KMS-11 (cell line): ENCODE measurements around the gene IL22RA2.
A peak's percentile ranks its signal among the peaks of the same experiment; 100 is the strongest.

Experiments used
- H2AFZ ChIP-seq: fragments of 200-600 bp; sonication (generic); 2 replicates; pipeline ENCODE4 v1.6.1; 2016; ENCODE audit warnings: antibody characterized with exemption, mixed run types, low read depth
- H3K27ac ChIP-seq: fragments of 200-600 bp; sonication (generic); 2 replicates; pipeline ENCODE4 v1.6.1; 2016; ENCODE audit warnings: mild to moderate bottlenecking, mixed run types
- H3K27me3 ChIP-seq: fragments of 200-600 bp; sonication (generic); 2 replicates; pipeline ENCODE4 v1.6.1; 2017; ENCODE audit warnings: mild to moderate bottlenecking, low read depth, mixed run types, moderate library complexity; ENCODE audit not compliant: insufficient read depth
- H3K36me3 ChIP-seq: fragments of 200-600 bp; sonication (generic); 2 replicates; pipeline ENCODE4 v1.6.1; 2017; ENCODE audit warnings: mild to moderate bottlenecking, mixed run types; ENCODE audit not compliant: insufficient read depth
- H3K4me1 ChIP-seq: fragments of 200-600 bp; sonication (generic); 2 replicates; pipeline ENCODE4 v1.6.1; 2016; ENCODE audit warnings: mild to moderate bottlenecking, low read depth, mixed run types; ENCODE audit not compliant: poor library complexity, severe bottlenecking
- H3K4me2 ChIP-seq: fragments of 200-600 bp; sonication (generic); 2 replicates; pipeline ENCODE4 v1.7.0; 2016; ENCODE audit warnings: mild to moderate bottlenecking, mixed run types
- H3K4me3 ChIP-seq: fragments of 200-600 bp; sonication (generic); IDR thresholded peaks from 2 replicates; pipeline ENCODE4 v1.6.1; 2017; ENCODE audit warnings: low read depth, low read length, mixed read lengths; ENCODE audit not compliant: insufficient read depth
- H3K79me2 ChIP-seq: fragments of 200-600 bp; sonication (generic); 2 replicates; pipeline ENCODE4 v1.6.1; 2016; ENCODE audit warnings: low read depth, mixed run types; ENCODE audit not compliant: insufficient read depth
- H3K9ac ChIP-seq: fragments of 200-600 bp; sonication (generic); 2 replicates; pipeline ENCODE4 v1.6.1; 2016; ENCODE audit warnings: mild to moderate bottlenecking, mixed run types
- H4K20me1 ChIP-seq: fragments of 200-600 bp; sonication (generic); 2 replicates; pipeline ENCODE4 v1.6.1; 2016; ENCODE audit warnings: mild to moderate bottlenecking, mixed run types; ENCODE audit not compliant: insufficient read depth
- TF ChIP-seq, protein P1 (sequence below): fragments of 200-600 bp; sonication (generic); conservative IDR thresholded peaks from 2 replicates; pipeline ENCODE4 v1.6.1; 2017; ENCODE audit warnings: low read depth, mild to moderate bottlenecking, antibody characterized with exemption, low read length, moderate library complexity, mixed read lengths

IL22RA2 gene

DNA sequence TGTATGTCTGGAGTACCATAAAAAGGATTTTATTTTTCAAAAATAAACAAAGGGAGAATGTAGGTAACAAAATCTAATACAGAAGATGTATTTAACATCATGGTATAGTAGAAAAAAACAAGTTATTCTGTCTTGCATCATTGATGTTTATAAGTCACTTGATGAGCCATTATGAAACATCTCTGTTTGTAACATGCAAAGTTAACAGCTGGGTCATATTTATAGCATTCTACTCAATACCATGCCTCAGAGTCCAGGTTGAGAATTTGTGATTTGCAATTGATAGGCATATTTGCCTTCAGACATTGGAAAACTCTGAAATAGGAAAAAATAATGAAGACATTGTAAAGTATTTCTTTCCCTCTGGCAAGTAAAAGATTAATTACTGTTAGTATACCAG, 76.4 kb downstream of the IL22RA2 start:
- Histone ChIP-seq H3K27me3 (no peaks in the 10 kb centered on the region), H3K79me2 (no peaks in the 10 kb centered on the region), H3K4me2 (no peak overlapping the region), H3K4me3 (no peak overlapping the region), H3K36me3 (no peaks in the 10 kb centered on the region), H4K20me1 (no peaks in the 10 kb centered on the region), H3K9ac (no peak overlapping the region), H2AFZ (no peak overlapping the region), H3K4me1 (peaks cover 62% of the 10 kb centered on the region), H3K27ac (no peak overlapping the region)
- TF ChIP-seq, protein P1, sequence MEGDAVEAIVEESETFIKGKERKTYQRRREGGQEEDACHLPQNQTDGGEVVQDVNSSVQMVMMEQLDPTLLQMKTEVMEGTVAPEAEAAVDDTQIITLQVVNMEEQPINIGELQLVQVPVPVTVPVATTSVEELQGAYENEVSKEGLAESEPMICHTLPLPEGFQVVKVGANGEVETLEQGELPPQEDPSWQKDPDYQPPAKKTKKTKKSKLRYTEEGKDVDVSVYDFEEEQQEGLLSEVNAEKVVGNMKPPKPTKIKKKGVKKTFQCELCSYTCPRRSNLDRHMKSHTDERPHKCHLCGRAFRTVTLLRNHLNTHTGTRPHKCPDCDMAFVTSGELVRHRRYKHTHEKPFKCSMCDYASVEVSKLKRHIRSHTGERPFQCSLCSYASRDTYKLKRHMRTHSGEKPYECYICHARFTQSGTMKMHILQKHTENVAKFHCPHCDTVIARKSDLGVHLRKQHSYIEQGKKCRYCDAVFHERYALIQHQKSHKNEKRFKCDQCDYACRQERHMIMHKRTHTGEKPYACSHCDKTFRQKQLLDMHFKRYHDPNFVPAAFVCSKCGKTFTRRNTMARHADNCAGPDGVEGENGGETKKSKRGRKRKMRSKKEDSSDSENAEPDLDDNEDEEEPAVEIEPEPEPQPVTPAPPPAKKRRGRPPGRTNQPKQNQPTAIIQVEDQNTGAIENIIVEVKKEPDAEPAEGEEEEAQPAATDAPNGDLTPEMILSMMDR = no peak

DNA sequence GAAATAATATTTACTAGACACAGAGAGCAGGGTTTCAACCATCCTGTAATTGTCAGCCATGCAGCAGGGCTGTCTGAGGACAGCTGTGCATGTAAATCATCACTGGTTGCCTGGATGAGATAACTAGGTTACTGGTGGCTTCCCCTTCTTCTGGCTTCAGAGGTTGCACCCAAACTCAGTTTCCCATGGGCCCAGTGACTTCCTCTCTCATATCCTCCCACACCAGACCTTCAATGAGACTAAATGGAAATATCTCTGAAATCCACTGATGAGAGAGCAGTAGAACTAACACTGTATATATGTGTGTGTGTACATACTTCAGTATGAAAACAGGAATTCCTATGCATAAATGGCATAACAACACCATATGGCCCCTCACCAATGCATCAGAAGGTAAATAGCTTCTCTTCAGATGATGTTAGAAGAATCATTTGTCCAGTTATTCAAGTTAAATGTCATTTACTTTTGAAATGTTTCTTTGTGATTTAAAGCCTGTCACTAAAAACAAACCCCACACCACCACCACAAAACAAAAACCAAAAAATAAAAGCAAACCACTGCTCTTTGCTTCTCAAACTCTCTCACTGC, 77.7 kb downstream of the IL22RA2 start:
- Histone ChIP-seq H3K27me3 (no peaks in the 10 kb centered on the region), H3K4me2 (peak overlapping the region; percentile 26; the same call in 1 of the 2 replicates), H4K20me1 (no peaks in the 10 kb centered on the region), H3K4me3 (no peak overlapping the region), H3K36me3 (no peaks in the 10 kb centered on the region), H2AFZ (no peak overlapping the region), H3K79me2 (no peaks in the 10 kb centered on the region), H3K9ac (no peak overlapping the region), H3K27ac (no peak overlapping the region), H3K4me1 (peaks cover 48% of the 10 kb centered on the region)
- TF ChIP-seq, protein P1 = no peak

GRCh38 chr6:137095093-137095492, 78.4 kb downstream of the IL22RA2 start:
- no peak overlapping the region for H3K9ac ChIP-seq
- H3K27ac ChIP-seq = no peak overlapping the region
- H3K36me3 ChIP-seq = no peaks in the 10 kb centered on the region
- H3K4me3 ChIP-seq = no peak overlapping the region
- no peaks in the 10 kb centered on the region for H4K20me1 ChIP-seq
- peak overlapping the region; percentile 26 for H3K4me2 ChIP-seq
- TF ChIP-seq, protein P1 = no peak
- H3K4me1 ChIP-seq = peaks cover 44% of the 10 kb centered on the region
- no peaks in the 10 kb centered on the region for H3K79me2 ChIP-seq
- H2AFZ ChIP-seq = no peak overlapping the region
- H3K27me3 ChIP-seq = no peaks in the 10 kb centered on the region

DNA sequence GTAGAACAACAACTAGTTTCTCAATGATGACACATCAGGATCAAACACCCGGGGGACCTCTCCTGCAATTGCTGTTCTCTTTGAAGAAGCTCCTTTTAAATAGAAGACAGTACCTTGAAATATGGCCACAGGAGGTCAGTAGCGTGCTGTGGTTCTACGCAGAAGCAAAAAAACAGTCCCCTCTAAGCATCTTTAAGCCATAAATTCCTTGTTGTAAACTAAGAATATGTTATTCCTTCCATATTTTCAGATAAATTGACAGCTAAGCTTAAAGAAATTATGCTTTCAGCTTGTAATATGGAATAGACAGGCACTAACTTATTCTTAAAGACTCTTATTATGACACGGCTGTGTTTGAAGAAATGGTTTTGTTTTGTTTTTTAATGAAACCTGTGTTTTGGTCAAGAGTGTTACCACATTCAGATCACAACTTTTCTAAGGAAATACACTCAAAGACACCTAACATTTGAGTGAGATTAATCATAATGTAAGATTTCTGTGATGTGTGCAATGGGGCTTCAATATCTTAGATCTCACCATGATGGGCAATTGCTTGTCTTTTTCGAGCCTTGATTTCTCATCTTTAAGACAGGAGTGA, 78.9 kb downstream of the IL22RA2 start:
- Histone ChIP-seq H3K79me2 (no peaks in the 10 kb centered on the region), H3K4me3 (no peak overlapping the region), H3K36me3 (no peaks in the 10 kb centered on the region), H3K4me1 (peaks cover 48% of the 10 kb centered on the region), H4K20me1 (no peaks in the 10 kb centered on the region), H3K4me2 (peak overlapping the region; percentile 14), H3K27me3 (no peaks in the 10 kb centered on the region), H3K27ac (no peak overlapping the region), H3K9ac (no peak overlapping the region), H2AFZ (no peak overlapping the region)
- TF ChIP-seq, protein P1 = peak; percentile 84
